Hematopoietic multipotent progenitor cell (in vitro differentiated cells): ENCODE results near the gene EMC10. TPM values are rescaled to one million over a fixed set of nuclear protein-coding genes. Genes with fewer than 3 reads are reported as not detected.
"Not testable (repeated sequence)": the region's sequence is repeated elsewhere in the genome, so short reads cannot be mapped to it uniquely, and the experiment has no call there.

Experiments used
- DNase-seq, 3 donors: peaks; one replicate each; pipeline ENCODE4 v3.0.0-alpha.2; 2011 to 2015; ENCODE audit warnings: low read depth in 2 of 3, low spot score in 2 of 3
- total RNA-seq: library from RNA; depleted of rRNA; stranded (reverse); fragments of >200 nt; gene quantifications from one replicate; pipeline ENCODE4 v1.2.3, GENCODE V29; 2012

The EMC10 gene
- total RNA-seq, 1 donor, result 80.0 TPM

DNA sequence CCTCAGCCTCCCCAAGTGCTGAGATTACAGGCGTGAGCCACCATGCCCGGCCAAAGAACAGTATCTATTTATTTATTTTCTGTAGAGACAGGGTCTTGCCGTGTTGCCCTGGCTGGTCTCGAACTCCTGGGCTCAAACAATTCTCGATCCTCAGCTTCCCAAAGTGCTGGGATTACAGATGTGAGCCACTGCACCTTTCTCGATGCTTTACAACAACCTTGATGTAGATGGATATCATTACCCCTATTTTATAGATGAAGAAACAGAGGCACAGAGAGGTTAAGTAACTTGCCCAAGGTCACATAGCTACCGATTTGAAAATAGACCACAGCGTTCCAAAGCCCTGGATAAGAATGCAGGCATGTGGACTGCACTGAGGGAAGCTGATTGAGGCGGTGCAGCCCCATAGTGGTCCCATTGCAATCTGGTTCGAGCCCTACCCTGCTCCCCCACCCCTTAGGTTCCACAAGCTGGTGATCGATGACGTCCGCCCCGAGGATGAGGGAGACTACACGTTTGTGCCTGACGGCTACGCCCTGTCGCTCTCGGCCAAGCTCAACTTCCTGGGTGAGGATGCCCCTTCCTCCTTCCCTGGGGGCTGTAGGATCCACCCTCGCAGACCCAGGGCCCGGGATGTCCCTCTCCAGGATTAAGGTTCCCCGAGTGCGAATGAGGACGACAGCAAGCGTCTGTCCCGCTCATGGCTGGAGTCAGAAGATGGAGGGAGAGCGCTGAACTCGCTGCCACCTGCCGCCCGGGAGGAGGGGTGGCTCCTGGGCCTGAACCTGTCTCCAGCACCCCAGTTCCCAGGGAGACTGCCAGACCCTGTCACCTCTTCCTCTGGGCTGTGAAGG, 25.7 kb upstream of the EMC10 start:
- DNase-seq, result no peak

DNA sequence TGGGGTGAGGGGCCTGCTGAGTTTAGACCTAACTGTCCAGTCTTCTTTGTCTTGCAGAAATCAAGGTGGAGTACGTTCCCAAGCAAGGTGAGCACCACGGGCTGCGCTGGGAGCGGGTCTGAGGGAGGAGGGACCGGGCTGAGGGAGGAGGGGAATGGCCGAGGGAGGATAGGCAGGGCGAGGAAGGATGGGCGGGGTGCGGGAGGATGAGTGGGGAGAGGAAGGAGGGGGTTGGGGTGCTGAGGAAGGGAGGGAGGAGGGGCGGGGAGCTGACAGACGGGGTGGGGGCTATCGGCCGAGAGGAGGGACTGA, 25.1 kb upstream of the EMC10 start:
- DNase-seq, result no peak

DNA sequence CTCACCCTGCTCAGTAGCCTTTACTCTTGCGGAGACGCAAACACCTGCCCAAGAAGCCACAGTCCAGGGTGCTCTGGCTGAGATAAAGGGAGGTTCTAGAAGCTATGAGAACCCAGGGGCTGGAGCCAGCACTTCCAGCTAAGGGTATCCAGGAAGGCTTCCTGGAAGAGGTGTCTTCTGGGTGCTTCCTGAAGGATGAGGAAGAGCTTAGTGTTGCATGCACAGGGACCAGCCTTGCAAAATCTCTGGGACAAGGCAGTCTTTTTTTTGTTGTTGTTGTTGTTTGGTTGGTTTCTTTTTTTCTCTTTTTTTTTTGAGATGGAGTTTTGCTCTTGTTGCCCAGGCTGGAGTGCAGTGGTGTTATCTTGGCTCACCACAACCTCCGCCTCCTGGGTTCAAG, 23.1 kb upstream of the EMC10 start:
- no peak for DNase-seq

DNA sequence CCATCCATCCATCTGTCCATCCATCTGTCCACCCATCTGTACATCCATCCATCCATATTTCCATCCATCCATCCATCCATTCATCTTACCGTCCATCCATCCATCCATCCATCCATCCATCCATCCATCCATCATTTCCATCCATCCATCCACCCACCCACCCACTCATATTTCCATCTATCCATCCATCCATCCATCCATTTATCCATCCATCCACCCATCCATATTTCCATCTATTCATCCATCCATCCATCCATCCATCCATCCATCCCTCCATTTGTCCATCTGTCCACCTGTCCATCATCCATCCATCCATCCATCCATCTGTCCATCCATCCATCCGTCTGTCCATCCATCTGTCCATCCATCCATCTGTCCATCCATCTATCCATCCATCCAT, 20.3 kb upstream of the EMC10 start:
- no peak for DNase-seq

DNA sequence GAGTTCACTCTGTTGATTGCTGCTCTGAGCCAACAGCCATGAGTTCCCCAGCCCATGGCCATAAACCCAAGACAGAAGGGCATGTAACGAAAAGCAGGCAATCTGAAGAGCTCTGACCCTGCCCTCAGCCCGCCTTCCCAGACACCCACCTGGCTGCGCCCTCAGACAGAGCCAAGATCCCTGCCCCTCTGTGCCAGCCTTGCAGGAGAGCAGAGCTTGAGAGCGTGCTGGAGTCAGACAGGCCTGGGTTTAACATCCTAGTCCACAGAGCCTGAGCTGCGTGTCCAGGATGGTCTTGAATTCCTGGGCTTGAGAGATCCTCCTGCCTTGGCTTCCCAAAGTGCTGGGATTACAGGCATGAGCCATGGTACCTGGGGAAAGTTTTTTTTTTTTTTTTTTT, 19.0 kb upstream of the EMC10 start:
- DNase-seq, result no peak

DNA sequence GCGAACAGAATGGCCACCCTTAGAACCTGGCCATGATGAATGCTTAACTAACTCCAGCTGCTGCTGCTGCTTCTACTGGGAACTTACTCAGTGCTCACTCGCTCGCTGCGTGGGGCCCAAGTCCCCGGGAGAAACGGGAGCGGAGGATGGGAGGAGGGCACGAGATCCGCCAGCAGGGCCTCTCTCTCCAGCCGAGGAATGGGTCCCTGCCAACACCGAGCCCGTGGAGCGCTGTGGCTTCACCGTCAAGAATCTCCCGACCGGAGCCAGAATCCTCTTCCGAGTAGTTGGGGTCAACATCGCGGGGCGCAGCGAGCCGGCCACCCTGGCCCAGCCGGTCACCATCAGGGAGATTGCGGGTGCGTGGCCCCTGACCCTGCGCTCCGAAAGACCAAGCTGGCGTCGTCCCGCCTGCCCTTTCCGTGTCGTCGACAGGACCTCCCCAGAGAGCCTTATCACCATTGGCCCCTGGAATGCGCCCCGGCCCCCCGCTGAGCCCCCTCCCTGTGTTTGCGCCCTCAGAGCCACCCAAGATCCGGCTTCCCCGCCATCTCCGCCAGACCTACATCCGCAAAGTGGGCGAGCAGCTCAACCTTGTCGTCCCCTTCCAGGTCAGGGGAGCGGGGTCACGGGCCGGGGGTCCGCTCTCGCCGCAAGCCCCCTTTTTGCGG, 17.8 kb upstream of the EMC10 start:
- DNase-seq, result no peak

DNA sequence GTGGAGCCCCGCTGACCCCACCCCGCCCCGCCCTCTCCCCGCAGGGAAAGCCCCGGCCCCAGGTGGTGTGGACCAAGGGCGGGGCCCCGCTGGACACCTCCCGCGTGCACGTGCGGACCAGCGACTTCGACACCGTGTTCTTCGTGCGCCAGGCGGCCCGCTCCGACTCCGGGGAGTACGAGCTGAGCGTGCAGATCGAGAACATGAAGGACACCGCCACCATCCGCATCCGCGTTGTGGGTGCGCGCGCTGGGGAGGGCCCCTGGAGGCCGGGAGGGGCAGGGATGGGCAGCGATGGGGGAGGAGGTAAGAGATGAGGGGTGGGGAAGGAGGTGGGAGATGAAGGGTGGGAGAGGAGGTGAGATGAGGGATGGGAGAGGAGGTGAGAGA, 17.2 kb upstream of the EMC10 start:
- no peak for DNase-seq

DNA sequence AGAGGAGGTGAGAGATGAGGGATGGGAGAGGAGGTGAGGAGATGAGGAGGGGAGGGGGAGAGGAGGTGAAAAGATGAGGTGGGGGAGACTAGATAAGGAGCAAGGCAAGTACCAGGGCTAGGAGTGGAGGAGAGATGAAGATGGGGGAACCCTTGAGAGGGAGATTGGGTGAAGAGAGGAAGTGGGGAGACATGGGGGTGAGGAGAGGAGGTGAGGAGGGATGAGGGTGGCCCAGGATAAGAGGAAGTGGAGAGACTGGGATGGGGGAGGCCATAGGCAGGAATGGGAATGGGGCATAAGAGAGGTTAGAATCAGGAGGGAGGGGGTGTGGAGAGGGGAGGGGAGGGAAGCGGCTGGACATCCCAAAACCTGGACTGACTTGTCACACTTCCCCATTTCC, 16.7 kb upstream of the EMC10 start:
- DNase-seq, result no peak

DNA sequence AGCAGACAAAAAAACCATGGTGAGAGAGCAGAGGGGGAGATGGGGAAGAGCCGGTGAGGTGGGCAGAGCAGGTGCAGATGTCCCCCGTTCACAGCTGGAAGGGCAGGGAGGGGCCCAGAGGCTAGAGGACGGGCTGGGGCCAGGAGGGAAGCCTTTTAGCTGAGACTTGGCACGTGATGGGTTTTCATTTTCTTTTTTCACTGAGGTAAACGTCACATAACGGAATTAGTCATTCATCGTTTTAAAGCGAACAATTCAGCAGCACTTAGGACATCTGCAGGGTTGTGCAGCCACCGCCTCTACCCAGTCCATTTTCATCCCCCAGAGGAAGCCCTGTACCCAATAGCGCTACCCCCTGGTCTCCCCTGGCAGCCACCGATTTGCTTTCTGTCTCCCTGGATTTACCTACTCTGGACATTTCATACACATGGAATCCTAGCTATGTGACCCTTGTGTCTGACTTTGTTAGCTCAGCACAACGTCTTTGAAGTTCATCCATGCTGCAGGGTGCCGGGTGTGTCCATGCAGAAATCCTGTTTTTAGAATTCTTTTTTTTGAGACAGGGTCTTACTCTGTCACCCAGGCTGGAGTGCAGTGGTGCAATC, 16.0 kb upstream of the EMC10 start:
- DNase-seq, result peak in 2 of 3 donors; percentile 25 to 29

DNA sequence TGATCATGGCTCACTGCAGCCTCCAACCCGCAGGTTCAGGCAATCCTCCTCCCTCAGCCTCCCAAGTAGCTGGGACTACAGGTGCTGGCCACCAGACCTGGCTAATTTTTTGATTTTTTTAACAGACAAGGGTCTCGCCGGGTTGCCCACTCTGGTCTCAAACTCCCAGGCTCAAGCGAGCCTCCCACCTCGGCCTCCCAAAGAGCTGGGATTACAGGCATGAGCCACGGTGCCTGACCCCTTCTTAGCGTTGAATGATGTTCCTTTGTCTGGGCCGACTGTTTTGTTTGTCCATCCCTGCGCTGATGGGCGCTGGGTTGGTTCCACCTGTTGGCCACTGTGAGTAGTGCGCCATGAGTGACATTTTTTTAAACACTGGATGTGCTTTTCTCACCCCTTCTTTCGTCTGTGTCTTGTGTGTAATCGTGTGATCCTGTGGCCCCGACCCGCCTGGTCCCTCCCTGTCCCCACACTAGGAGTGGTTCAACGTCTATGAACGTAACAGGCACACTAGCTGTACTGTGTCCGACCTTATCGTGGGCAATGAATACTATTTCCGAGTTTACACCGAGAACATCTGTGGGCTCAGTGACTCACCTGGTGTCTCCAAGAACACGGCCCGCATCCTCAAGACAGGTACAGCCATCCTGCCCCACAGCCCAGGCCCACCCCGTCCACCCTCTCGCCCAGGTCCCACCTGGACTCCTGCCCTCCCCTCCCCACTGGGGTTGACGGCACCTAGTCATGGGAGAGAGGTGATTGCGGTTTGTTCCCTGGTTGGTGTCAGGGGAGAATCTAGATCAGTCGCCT, 15.0 kb upstream of the EMC10 start:
- DNase-seq, result peak; percentile 36 to 82 (median 72)

DNA sequence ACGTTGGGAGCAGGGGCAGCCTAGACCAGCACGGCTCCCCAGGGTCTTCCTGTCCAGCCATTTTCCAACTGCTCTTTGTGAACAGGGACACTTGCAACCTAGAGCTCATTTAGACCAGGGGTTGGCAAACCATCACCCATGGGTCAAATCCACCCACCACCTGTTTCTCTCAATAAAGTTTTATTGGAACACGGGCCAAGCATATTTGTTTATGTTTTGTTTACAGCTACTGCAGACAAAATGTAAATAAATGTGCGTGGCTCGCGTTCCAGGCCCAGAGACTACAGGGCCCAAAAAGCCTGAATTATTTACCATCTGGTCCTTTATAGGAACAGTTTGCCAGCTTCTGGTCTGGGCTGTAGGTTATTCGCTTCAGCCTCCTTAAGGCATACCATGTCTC, 13.3 kb upstream of the EMC10 start:
- DNase-seq, result no peak

DNA sequence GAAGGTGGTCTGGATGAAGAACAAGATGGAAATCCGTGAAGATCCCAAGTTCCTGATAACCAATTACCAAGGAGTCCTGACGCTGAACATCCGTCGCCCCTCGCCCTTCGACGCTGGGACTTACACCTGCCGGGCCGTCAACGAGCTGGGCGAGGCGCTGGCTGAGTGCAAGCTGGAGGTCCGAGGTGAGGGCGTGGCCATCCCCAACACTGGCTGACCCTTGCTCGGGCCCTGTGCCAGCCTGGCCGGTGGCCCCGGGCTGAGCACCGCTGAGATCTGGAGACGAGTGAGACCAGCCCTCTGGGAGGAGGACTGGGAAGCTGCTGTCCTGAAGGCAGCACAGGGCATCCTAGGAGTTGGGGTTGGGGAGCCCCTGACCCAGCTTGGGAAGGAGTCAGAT, 12.0 kb upstream of the EMC10 start:
- DNase-seq, result no peak

DNA sequence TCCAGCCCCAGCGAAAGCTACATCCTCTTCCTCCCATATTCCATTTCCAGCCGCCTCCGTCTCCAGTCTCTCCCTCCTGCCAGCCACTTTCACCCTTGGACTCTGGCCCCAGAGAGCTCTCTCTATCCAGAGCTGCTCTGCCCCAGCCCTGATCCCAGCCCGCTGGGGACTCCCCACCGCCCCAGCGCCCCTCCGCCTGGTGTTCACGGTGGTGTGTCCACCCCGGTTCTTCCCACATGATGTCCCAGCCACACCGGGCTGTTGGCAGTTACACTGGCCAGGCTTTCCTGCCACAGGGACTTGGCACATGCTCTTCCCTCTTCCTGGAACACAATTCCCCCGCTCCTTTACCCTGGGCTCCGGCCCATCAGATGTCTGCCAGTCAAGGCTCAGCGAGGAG, 11.3 kb upstream of the EMC10 start:
- no peak for DNase-seq

DNA sequence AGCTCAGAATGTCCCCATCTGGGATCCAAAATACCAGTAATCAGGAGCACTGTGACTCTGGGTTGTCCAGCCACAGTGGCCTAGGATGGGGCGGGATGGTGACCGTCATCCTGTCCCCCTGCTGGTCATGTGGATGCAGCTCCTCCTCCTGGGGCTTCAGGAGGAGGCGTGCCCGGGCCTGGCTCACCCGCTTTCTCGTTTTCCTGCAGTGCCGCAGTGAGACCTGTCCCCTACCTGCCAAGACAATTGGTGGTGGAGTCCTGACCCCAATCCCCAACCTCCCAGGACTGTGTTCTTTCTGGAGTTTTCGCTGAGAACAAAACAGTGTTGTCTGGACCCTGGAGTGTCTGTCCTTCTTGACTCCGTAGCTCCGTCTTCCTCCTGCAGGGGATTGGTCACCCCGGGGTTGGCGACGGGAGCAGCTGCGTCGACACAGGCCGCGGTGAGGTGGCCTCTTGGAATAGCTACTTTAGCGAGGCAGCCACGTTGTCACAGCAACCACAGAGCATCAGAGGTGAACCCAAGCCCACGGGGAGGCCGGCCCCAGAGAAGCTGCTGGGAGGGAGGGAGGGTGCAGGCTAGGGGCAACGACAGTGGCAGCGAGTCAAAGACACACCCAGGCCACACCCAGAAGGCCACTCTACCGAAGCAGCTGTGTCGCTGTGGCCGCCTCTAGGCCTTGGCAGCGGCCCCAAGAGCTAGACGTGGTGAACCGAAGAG, 10.2 kb upstream of the EMC10 start:
- no peak for DNase-seq

DNA sequence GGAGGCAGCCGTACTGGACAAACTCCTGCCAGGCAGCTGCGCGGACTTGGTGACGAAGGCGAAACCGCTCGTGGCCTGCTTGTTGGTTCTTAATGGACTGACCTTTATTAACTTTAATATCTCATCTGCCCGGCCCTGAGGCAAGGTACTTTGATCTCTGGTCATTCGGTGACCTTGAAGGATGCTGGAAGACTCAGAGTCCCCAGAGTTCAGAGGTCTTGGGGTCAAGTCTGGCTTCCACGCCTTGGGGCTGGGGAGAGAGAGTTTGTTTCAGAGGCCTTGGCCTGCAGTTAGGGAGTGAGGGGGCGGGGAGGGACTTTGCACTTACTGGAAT, 9.6 kb upstream of the EMC10 start:
- DNase-seq, result no peak

DNA sequence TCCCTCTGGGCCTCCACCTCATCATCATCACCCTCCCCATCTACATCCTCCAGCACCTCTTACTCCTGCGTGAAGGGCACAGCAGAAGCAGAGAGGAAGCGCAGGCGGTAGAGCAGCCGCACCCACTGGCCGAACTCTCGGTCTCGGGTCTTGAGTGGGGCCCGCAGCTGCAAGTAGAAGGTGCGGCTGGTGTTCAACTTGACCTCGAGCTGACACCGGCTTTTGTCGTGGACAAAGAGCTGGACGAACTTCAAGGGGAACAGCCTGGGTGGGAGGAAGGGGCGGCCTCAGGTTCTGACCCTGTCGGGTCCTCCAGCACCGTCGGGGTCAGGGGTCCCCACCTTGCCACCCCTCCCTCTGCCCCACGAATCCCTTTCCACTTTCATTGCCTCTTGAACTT, 8.7 kb upstream of the EMC10 start:
- DNase-seq, result no peak

DNA sequence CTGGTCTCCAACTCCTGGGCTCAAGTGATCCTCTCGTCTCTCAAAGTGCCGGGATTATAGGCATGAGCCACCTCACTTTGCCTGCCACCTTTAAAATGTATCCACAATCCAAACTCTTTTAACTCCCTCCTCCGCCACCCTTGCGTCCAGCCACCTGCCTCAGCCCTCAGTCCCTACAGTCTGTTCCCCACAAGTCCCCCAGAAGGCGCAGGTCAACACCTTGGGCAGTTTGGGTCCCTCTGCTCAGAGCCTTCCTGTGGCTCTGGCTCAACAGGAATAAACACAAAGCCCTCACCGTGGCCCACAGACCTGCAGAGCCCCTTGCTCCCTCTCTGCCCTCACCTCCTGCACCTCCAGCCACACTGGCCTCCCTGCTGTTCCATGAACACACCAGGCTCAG, 7.5 kb upstream of the EMC10 start:
- DNase-seq, result no peak

DNA sequence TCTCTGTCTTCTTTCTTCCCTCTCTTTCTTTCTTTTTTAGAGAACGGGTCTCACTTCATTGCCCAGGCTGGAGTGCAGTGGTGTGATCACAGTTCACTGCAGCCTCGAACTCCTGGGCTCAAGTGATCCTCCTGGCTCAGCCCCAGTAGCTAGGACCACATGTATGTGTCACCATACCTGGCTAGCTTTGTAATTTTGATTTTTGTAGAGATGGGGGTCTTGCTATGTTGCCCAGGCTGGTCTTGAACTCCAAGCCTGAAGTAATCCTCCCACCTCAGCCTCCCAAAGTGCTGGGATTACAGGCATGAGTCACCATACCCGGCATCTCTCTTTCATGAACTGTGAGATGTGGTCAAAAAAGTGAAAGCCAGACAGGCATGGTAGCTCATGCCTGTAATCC, 3.0 kb upstream of the EMC10 start:
- not testable (repeated sequence) for DNase-seq

DNA sequence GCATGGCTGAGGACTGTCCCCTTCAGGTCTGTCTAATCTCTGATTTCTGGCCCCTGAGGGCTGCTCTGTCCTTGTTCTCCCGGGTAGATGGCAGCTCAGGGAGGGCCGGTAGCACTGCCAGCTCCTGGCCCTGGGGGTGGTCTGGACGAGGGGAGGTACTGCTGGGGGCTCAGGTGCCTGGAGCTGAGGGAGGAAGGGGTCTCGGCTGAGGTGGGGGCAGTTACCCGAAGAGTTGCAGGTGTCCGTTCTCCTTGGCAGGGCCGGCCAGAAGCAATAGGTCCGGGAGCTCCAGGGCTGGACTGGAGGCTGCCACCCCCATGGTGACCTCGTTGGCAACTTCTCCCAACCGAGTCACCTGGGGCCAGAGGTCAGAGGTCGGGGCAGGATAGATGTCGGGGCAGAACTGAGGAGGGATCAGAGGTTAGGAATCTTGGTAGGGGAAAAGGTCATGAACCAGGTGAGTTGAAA, 1.2 kb upstream of the EMC10 start:
- no peak for DNase-seq

DNA sequence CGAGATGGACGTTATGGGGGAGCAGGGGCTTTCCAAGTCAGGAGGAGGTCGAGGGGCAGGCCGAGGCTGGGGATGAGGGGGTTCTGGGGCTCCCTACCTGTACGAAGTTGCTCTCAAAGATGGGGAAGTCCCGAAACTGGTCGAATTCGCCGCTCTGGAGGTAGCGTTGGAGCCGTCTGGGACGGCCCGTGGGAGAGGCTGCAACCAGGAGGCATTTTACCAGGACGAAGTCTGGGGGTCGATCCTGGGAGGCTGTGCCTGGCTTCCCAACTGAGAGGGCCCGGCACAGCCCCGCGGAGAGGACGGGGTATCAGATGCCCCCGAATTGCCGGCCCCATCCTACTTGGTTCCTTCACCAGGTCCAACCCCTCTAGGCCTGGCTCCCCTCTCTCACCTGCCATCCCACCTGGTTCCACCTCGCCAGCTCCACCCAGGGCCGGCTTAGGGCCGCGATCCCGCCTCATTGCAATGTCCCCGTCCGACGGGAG, 527 bp upstream of the EMC10 start:
- no peak for DNase-seq

DNA sequence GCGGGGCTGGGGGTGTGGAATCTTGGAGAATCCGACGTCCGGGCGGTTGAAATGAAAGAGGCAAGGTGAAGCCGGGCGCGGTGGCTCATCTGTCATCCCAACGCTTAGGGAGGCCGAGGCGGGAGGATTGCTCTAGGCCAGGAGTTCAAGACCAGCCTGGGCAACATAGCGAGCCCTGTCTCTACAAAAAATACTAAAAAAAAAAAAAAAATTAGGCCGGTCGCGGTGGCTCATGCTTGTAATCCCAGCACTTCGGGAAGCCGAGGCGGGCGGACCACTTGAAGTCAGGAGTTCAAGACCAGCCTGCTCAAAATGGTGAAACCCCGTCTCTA, 566 bp downstream of the EMC10 start:
- no peak for DNase-seq
